ENCODE measurements around the gene ANGPTL2. TPM values are rescaled to one million over a fixed set of nuclear protein-coding genes. Genes with fewer than 3 reads are reported as not detected.

Gene ANGPTL2
- total and polyA plus RNA-seq, 4 donors = 0.93 to 3.2 (median 1.9) TPM

- no peak for DNase-seq (ENCODE audit: low spot score)
Measured at GRCh38 chr9:127077644-127077946, 44.8 kb downstream of the ANGPTL2 start.

More at GRCh38 chr9:127077644-127077946, 44.8 kb downstream of the ANGPTL2 start:
- Histone ChIP-seq H3K4me1 (ENCODE audit: control insufficient read depth in 4 of 4, insufficient read depth in 4 of 4, low read length in 3 of 4) (no peaks in the 10 kb centered on the region), H3K36me3 (ENCODE audit: control insufficient read depth in 4 of 4, insufficient read depth in 3 of 4, low read depth in 1 of 4, low read length in 3 of 4) (no peaks in the 10 kb centered on the region), H3K27ac (ENCODE audit: low read depth in 1 of 2, low read length in 2 of 2) (no peak overlapping the region), H3K9me3 (ENCODE audit: control insufficient read depth in 4 of 4, low read length in 3 of 4) (no peaks in the 10 kb centered on the region), H3K4me3 (ENCODE audit: low read depth in 1 of 3, low read length in 3 of 3) (no peak overlapping the region), H3K27me3 (ENCODE audit: control insufficient read depth in 4 of 4, insufficient read depth in 4 of 4, low read length in 3 of 4) (no peaks in the 10 kb centered on the region), H3K9ac (ENCODE audit: low read depth in 1 of 2, low read length in 2 of 2) (no peak overlapping the region)
- TF ChIP-seq JUND (IDR thresholded peaks at IDR 0.05) (no peak), FOXA1 (IDR thresholded peaks at IDR 0.05) (no peak), ATF3 (IDR thresholded peaks at IDR 0.05) (no peak), YY1 (IDR thresholded peaks at IDR 0.05) (no peak), GABPA (IDR thresholded peaks at IDR 0.05 in 1 of 2, conservative IDR thresholded peaks at IDR 0.05 in 1 of 2) (no peak), EGR1 (IDR thresholded peaks at IDR 0.05; ENCODE audit: low read depth in 2 of 2) (no peak), MAX (IDR thresholded peaks at IDR 0.05) (no peak), CTCF (IDR thresholded peaks at IDR 0.05; ENCODE audit: low read depth, low read length, missing input control) (no peak), RAD21 (IDR thresholded peaks at IDR 0.05) (no peak), NR2F2 (IDR thresholded peaks at IDR 0.05) (no peak), HNF4G (IDR thresholded peaks at IDR 0.05) (no peak), RXRA (IDR thresholded peaks at IDR 0.05) (no peak), FOXA2 (IDR thresholded peaks at IDR 0.05) (no peak), ZBTB33 (IDR thresholded peaks at IDR 0.05) (no peak), TAF1 (conservative IDR thresholded peaks at IDR 0.05) (no peak), REST (IDR thresholded peaks at IDR 0.05) (no peak), HNF4A (conservative IDR thresholded peaks at IDR 0.05) (no peak), SP1 (IDR thresholded peaks at IDR 0.05) (no peak)
- WGBS = 84% methylated on average over 2 of the region's 2 CpGs
